ENCODE data around the gene TRIM73.
"Not testable (repeated sequence)": the region's sequence is repeated elsewhere in the genome, so short reads cannot be mapped to it uniquely, and the experiment has no call there.

The TRIM73 gene

DNA sequence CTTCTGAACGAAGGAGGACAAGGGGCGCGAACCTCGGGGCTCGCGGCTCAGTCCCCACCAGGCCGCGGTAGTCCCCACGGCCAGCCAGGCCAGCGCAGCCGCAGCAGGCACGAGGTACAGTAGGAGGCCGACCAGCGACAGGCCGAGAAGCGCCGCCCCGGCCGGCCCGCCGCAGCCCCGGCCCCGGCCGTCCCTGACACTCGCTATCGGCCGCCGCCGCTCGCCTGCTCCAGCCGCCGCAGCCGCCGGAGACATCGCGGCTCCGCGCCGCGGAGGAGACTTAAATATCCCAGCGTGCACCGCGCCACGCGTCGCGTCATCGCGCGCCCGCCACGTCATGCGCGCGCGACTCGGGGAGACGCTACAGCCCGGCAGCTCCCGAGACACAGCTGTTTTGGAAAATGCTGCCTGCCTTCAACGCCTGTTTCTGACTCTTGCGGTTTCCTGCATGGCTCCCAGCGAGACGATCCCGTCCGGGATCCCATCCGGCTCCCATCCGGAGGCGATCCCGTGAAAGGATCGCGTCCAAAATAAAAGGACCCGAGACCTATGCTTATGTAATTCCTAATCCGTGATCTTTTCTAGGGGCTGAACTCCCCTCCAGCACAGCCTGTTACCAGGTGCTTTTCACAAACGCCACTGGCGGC is 47.2 kb downstream of the TRIM73 start:
- peak overlapping the region; percentile 97 for H3K27ac Mint-ChIP-seq
- H3K27me3 Mint-ChIP-seq, H3K9me3 Mint-ChIP-seq: not testable (repeated sequence)
- H3K4me3 Mint-ChIP-seq, result peak overlapping the region; percentile 92
- peaks cover 28% of the 10 kb centered on the region for H3K4me1 Mint-ChIP-seq
- H3K36me3 Mint-ChIP-seq, result peaks cover 11% of the 10 kb centered on the region

GRCh38 chr7:75449946-75450345 is 54.5 kb downstream of the TRIM73 start:
- not testable (repeated sequence) for H3K27me3 Mint-ChIP-seq, H3K27ac Mint-ChIP-seq, H3K4me1 Mint-ChIP-seq, H3K4me3 Mint-ChIP-seq, H3K36me3 Mint-ChIP-seq, H3K9me3 Mint-ChIP-seq

DNA sequence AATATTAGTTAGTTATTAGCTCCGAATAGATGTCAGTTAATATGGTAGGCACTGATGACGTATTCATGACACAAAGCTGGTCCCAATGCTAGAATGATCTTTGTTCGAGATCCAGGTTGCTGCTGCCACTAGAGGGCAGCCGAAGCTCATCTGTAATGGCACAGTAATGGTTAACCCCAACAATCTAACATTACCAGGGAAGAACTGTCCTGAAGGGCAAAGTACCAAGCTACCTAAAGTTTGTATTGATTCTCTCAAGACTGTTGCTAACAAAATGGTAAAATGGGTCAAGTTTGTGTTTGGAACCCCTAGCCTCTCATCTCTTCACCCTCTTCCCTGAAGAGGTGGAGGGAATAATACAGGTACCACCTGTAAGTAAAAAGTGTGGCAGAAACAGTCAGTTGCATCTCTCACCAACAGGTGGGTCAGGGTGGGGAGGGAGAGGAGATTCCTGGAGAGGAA is 57.1 kb downstream of the TRIM73 start:
- H3K9me3 Mint-ChIP-seq, H3K4me3 Mint-ChIP-seq, H3K36me3 Mint-ChIP-seq, H3K27ac Mint-ChIP-seq, H3K4me1 Mint-ChIP-seq, H3K27me3 Mint-ChIP-seq: not testable (repeated sequence)

All from activated naive CD4-positive, alpha-beta T cell treated with anti-CD3 and anti-CD28 coated beads, Interleukin-2, amount 50 U/mL, for 24 hours (primary cell).